Testis (tissue), 2 donors: ENCODE data around the gene CNPY1.

ENCODE experiments used
- CTCF ChIP-seq, 3 experiments: fragments of 450-650 bp in 2 of 3; fragments of 200-600 bp in 1 of 3; sonication (generic) in 1 of 3; IDR thresholded peaks; one replicate each; pipeline ENCODE4 v1.5.1; 2016 to 2019; ENCODE audit warnings: antibody characterized with exemption in 3 of 3, mild to moderate bottlenecking in 2 of 3, moderate library complexity in 1 of 3
- POLR2A ChIP-seq: fragments of 450-650 bp; IDR thresholded peaks from one replicate; pipeline ENCODE4 v1.6.1; 2017; ENCODE audit warnings: antibody characterized with exemption, mild to moderate bottlenecking, moderate library complexity

DNA sequence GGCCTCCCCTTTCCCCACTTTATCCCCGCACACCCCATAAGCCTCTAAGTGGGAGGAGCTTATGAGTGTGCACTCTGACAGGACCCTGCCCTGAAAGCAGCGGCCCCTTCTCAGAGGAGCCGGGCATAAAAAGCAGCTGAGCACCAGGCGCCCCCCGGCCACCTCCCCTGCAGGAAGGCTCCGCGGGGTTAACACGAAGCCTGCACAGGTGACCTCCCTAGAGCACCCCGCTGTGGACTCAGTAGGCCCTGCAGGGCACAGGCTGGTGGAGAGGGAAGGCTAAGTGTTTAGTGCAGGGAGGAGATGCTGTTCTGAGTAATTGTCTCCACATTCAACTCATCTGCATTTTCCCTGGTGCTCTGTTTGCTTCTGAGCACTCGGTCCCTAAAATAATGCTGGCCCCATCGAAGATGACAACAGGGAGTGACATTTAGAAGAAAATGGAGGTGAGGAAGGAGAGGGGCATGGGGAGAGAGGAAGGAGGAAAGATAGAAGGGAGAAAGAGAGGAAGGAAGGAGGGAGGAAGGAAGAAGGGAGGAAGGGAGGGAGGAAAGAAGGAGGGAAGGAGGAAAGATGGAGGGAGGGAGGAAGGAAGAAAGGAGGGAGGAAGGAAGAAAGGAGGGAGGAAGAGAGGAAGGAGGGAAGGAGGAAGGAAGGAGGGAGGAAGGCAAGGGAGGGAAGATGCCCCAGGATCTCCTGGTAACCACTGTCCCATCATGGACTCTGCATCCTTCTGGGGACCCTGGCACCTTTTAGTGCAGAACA is 25.4 kb upstream of the CNPY1 start:
- TF ChIP-seq CTCF (IDR thresholded peaks at IDR 0.05) (no peak), POLR2A (no peak)
